GM23248 (cell line): ENCODE measurements around the gene CHST7. TPM values are rescaled to one million over a fixed set of nuclear protein-coding genes. Genes with fewer than 3 reads are reported as not detected.

Experiments
- DNase-seq: peaks from one replicate; pipeline ENCODE4 v3.0.0-alpha.2; 2015
- H2AFZ ChIP-seq: fragments of 200-600 bp; sonication (generic); 2 replicates; pipeline ENCODE4 v1.6.1; 2016; ENCODE audit warnings: antibody characterized with exemption
- H3F3A ChIP-seq: fragments of 200-600 bp; sonication (generic); 2 replicates; pipeline ENCODE4 v1.6.1; 2016; ENCODE audit warnings: mild to moderate bottlenecking, antibody characterized with exemption, mixed run types; ENCODE audit not compliant: insufficient read depth
- H3K27ac ChIP-seq: fragments of 200-600 bp; sonication (generic); 2 replicates; pipeline ENCODE4 v1.5.1; 2016; ENCODE audit warnings: mild to moderate bottlenecking
- H3K27me3 ChIP-seq: fragments of 200-600 bp; sonication (generic); replicated peaks from 2 replicates; pipeline ENCODE4 v1.6.1; 2016; ENCODE audit warnings: mild to moderate bottlenecking; ENCODE audit not compliant: insufficient read depth
- H3K36me3 ChIP-seq: fragments of 200-600 bp; sonication (generic); 2 replicates; pipeline ENCODE4 v1.6.1; 2016; ENCODE audit warnings: low read depth, mild to moderate bottlenecking
- H3K4me1 ChIP-seq: fragments of 200-600 bp; sonication (generic); 2 replicates; pipeline ENCODE4 v1.6.1; 2016; ENCODE audit warnings: mild to moderate bottlenecking; ENCODE audit not compliant: insufficient read depth
- H3K4me2 ChIP-seq: fragments of 200-600 bp; sonication (generic); one replicate; pipeline ENCODE4 v1.6.1; 2016; ENCODE audit warnings: mild to moderate bottlenecking; ENCODE audit not compliant: unreplicated experiment
- H3K4me3 ChIP-seq: fragments of 200-600 bp; sonication (generic); 2 replicates; pipeline ENCODE4 v1.5.1; 2016; ENCODE audit warnings: mild to moderate bottlenecking
- H3K79me2 ChIP-seq: fragments of 200-600 bp; sonication (generic); 2 replicates; pipeline ENCODE4 v1.6.1; 2016; ENCODE audit warnings: mild to moderate bottlenecking; ENCODE audit not compliant: insufficient read depth
- H3K9ac ChIP-seq: fragments of 200-600 bp; sonication (generic); 2 replicates; pipeline ENCODE4 v1.6.1; 2016; ENCODE audit warnings: mild to moderate bottlenecking
- H3K9me2 ChIP-seq: fragments of 200-600 bp; sonication (generic); 2 replicates; pipeline ENCODE4 v1.6.1; 2016; ENCODE audit warnings: mixed run types, mild to moderate bottlenecking, moderate library complexity; ENCODE audit not compliant: insufficient read depth
- H3K9me3 ChIP-seq: fragments of 200-600 bp; sonication (generic); one replicate; pipeline ENCODE4 v1.6.1; 2017; ENCODE audit warnings: low read depth
- H4K20me1 ChIP-seq: fragments of 200-600 bp; sonication (generic); 2 replicates; pipeline ENCODE4 v1.6.0; 2016; ENCODE audit not compliant: insufficient read depth
- EZH2 ChIP-seq: fragments of 200-600 bp; sonication (generic); IDR thresholded peaks from 2 replicates; pipeline ENCODE4 v1.6.1; 2018; ENCODE audit warnings: antibody characterized with exemption, mild to moderate bottlenecking; ENCODE audit not compliant: insufficient read depth, poor library complexity, severe bottlenecking
- EZH2phosphoT487 ChIP-seq: fragments of 200-600 bp; sonication (generic); IDR thresholded peaks from 2 replicates; pipeline ENCODE4 v1.6.1; 2018; ENCODE audit warnings: antibody characterized with exemption, moderate library complexity, mild to moderate bottlenecking, low read depth; ENCODE audit not compliant: insufficient read depth
- WGBS, 2 experiments: methylation state at CpG; one replicate each; pipeline ENCODE4 v1.1.6; 2015 to 2017; ENCODE audit warnings: low lambda C conversion rate in 2 of 2, low coverage in 1 of 2; ENCODE audit errors: missing lambda C conversion rate in 2 of 2; 5-methylcytosine and 5-hydroxymethylcytosine counted together
- in situ Hi-C: fragments of 300-500 bp; cut with MboI; formaldehyde crosslinking; loops from 2 replicates; pipeline ENCODE4 v1.15.0; 2020
- polyA plus RNA-seq: library from polyadenylated mRNA; unstranded; fragments of >200 nt; fragmentation: Nextera tagmentation; extraction: Ambion mirVana; gene quantifications from 2 replicates; pipeline ENCODE4 v1.2.1, GENCODE V29; 2016
- total RNA-seq: library from RNA; depleted of rRNA; stranded (reverse); fragments of >200 nt; shearing (Covaris generic); gene quantifications from 2 replicates; pipeline ENCODE4 v1.2.3, GENCODE V29; 2014

CHST7 gene
- total and polyA plus RNA-seq, 2 experiments from 2014 or later = 9.3 to 17.5 TPM

GRCh38 chrX:46620505-46620904, 46.9 kb downstream of the CHST7 start:
- WGBS, 2 experiments = 95 to 97% methylated on average over 4 of the region's 4 CpGs
- no peaks in the 10 kb centered on the region for H3K4me1 ChIP-seq
- no peak overlapping the region for H3K4me3 ChIP-seq
- no peak overlapping the region for H2AFZ ChIP-seq
- no peaks in the 10 kb centered on the region for H3F3A ChIP-seq
- H3K4me2 ChIP-seq = no peak overlapping the region
- no peaks in the 10 kb centered on the region for H3K27me3 ChIP-seq
- H3K9me2 ChIP-seq = no peaks in the 10 kb centered on the region
- no peaks in the 10 kb centered on the region for H3K79me2 ChIP-seq
- H4K20me1 ChIP-seq = no peaks in the 10 kb centered on the region
- H3K36me3 ChIP-seq = peaks cover 9% of the 10 kb centered on the region; the same call in 1 of the 2 replicates
- no peak overlapping the region for H3K27ac ChIP-seq
- in situ Hi-C loops = no loop called here
- H3K9ac ChIP-seq = no peak overlapping the region
- TF ChIP-seq EZH2 = no peak
- DNase-seq = no peak
- H3K9me3 ChIP-seq = no peaks in the 10 kb centered on the region

DNA sequence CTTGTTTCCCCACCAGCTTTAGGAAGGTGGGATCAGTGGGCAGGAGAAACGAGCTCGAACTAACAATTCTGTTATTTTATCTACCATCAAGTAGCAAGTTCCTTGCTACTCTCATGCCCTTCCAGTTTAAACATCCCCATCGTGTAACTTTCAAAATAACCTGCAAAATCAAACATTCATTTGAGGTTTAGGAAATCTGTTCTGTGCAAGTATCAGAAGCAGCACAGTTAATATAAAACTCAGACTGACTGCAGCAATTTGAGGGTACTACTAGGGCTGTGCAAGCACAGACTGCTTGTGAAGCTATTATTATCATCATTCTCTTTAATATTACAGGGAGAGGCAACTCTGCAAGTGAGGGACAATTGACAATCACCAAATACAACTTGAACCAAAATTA, 48.0 kb downstream of the CHST7 start:
- WGBS, 2 experiments = 92 to 98% methylated on average over 3 of the region's 3 CpGs
- Histone ChIP-seq H3K9me3 (no peaks in the 10 kb centered on the region), H2AFZ (no peak overlapping the region), H3K79me2 (no peaks in the 10 kb centered on the region), H3K9ac (no peak overlapping the region), H3K4me3 (no peak overlapping the region), H3K36me3 (peaks cover 9% of the 10 kb centered on the region; the same call in 1 of the 2 replicates), H3K4me1 (no peaks in the 10 kb centered on the region), H3K9me2 (no peaks in the 10 kb centered on the region), H3K27me3 (no peaks in the 10 kb centered on the region), H3F3A (no peaks in the 10 kb centered on the region), H4K20me1 (no peaks in the 10 kb centered on the region), H3K4me2 (no peak overlapping the region), H3K27ac (no peak overlapping the region)
- no peak for TF ChIP-seq EZH2
- no peak for TF ChIP-seq EZH2phosphoT487
- in situ Hi-C loops = no loop called here
- no peak for DNase-seq

DNA sequence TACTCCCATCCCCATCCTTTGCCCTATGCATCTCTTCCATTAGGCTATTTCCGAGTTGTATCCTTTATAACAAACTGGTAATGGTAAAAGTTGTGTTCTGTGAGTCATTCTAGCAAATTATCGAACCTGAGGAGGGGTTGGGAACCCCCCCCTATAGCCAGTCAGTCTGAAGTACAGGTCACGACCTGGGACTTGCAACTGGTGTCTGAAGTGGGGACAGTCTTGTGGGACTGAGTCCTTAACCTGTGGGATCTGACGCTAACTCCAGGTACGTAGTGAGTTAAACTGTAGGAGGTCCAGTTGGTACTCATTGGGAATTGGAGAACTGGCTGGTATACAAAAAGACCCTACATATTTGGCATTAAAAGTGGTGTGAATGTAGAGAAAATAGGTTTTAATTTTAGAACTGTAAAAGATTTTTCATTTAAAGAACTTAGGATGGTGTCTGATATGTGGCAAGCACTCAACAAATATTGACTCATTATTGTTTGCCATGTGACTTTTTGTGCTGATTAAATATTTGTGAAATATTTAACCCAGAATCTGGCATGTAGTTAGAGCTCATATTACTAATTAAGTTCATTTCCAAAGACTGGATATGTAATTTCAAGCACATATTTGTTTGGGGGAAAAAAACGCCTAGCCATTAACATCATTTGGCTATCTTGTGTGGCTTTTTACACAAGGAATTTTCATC, 50.7 kb downstream of the CHST7 start:
- TF ChIP-seq EZH2 (no peak), EZH2phosphoT487 (no peak)
- no peaks in the 10 kb centered on the region for H4K20me1 ChIP-seq
- in situ Hi-C loops = no loop called here
- H3K27ac ChIP-seq = no peak overlapping the region
- peaks cover 15% of the 10 kb centered on the region for H3K4me1 ChIP-seq
- no peaks in the 10 kb centered on the region for H3K9me2 ChIP-seq
- no peak overlapping the region for H3K9ac ChIP-seq
- H3K79me2 ChIP-seq = no peaks in the 10 kb centered on the region
- no peaks in the 10 kb centered on the region for H3K27me3 ChIP-seq
- peaks cover 14% of the 10 kb centered on the region for H3F3A ChIP-seq
- no peaks in the 10 kb centered on the region for H3K36me3 ChIP-seq
- H2AFZ ChIP-seq = no peak overlapping the region
- no peaks in the 10 kb centered on the region for H3K9me3 ChIP-seq
- DNase-seq = no peak
- H3K4me3 ChIP-seq = no peak overlapping the region
- 80 to 86% methylated on average over 6 of the region's 6 CpGs for WGBS, 2 experiments
- no peak overlapping the region for H3K4me2 ChIP-seq

GRCh38 chrX:46626566-46626965, 53.0 kb downstream of the CHST7 start:
- 78 to 84% methylated on average over 6 to 7 of the region's 7 CpGs for WGBS, 2 experiments
- Histone ChIP-seq H3K36me3 (no peaks in the 10 kb centered on the region), H3K4me1 (peaks cover 27% of the 10 kb centered on the region), H4K20me1 (no peaks in the 10 kb centered on the region; the same call in 1 of the 2 replicates), H3K9ac (no peak overlapping the region), H3K9me3 (no peaks in the 10 kb centered on the region), H3K9me2 (no peaks in the 10 kb centered on the region), H3K27ac (no peak overlapping the region), H3F3A (peaks cover 22% of the 10 kb centered on the region), H3K4me3 (no peak overlapping the region), H3K79me2 (no peaks in the 10 kb centered on the region), H3K27me3 (no peaks in the 10 kb centered on the region), H2AFZ (no peak overlapping the region), H3K4me2 (no peak overlapping the region)
- DNase-seq = no peak
- TF ChIP-seq EZH2phosphoT487 = no peak
- no peak for TF ChIP-seq EZH2
- in situ Hi-C loops = no loop called here

GRCh38 chrX:46627062-46627461, 53.5 kb downstream of the CHST7 start:
- 100% methylated on average over 4 of the region's 4 CpGs for WGBS, 2 experiments
- peaks cover 22% of the 10 kb centered on the region for H3F3A ChIP-seq
- no peaks in the 10 kb centered on the region; the same call in 1 of the 2 replicates for H4K20me1 ChIP-seq
- TF ChIP-seq EZH2phosphoT487 = no peak
- no peak for TF ChIP-seq EZH2
- H3K79me2 ChIP-seq = no peaks in the 10 kb centered on the region
- H3K27ac ChIP-seq = no peak overlapping the region
- in situ Hi-C loops = no loop called here
- no peak for DNase-seq
- no peak overlapping the region for H3K4me3 ChIP-seq
- H2AFZ ChIP-seq = no peak overlapping the region
- no peaks in the 10 kb centered on the region for H3K36me3 ChIP-seq
- no peaks in the 10 kb centered on the region for H3K9me2 ChIP-seq
- H3K9ac ChIP-seq = no peak overlapping the region
- H3K27me3 ChIP-seq = no peaks in the 10 kb centered on the region
- H3K9me3 ChIP-seq = no peaks in the 10 kb centered on the region
- H3K4me1 ChIP-seq = peaks cover 27% of the 10 kb centered on the region
- no peak overlapping the region for H3K4me2 ChIP-seq
